Adrenal gland (tissue), 5 donors: Measurements from ENCODE around the gene SPAG16.

Experiments used
- POLR2A ChIP-seq, 2 donors: fragments of 450-650 bp; IDR thresholded peaks; one replicate each; pipeline ENCODE4 v1.6.1; 2017; ENCODE audit warnings: antibody characterized with exemption in 2 of 2, mild to moderate bottlenecking in 2 of 2, moderate library complexity in 1 of 2
- TF ChIP-seq, protein P1 (sequence below), 6 experiments: fragments of 450-650 bp in 4 of 6; fragments of 200-600 bp in 2 of 6; sonication (generic) in 1 of 6; IDR thresholded peaks; 1 replicate in 5 of 6; 2 replicates in 1 of 6; pipeline versions ENCODE4 v1.5.1 to v1.8.0; 2016 to 2021; ENCODE audit warnings: antibody characterized with exemption in 6 of 6, mild to moderate bottlenecking in 2 of 6, moderate library complexity in 1 of 6
- donor health status: DM: no; HTN: no; CAD: no.

DNA sequence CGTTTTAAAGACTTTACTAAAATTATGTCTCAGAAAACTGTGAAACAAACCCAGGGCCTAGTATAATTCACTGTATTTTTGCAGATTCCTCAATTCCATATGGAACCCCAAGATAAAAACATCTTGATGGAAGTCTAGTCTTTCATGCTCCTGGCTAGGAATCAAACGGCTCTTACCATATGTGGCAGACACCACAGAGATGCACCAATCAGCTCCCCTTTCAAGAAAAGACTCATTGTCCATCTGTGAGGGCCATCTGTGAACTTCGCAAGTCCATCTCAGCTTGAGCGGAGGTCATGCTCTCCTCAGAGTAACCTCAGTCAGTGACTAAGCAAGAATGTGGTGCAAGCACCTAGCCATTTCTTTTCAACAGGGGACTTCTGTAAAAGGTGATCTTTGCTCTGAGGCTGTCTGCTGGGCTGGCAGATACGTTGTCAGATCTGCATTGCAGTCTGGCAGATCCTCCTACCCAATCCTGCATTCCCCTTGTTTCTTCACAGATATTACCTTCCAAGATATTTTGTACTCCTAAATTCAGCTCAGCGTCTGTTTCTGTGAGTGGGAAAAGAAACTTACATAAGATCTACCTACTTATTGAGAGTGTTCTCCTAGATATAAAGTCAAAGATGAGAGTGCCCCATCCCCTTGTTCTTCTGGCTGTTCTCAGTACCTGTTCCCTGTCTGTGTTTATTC, 419.3 kb downstream of the SPAG16 start:
- TF ChIP-seq, protein P1, sequence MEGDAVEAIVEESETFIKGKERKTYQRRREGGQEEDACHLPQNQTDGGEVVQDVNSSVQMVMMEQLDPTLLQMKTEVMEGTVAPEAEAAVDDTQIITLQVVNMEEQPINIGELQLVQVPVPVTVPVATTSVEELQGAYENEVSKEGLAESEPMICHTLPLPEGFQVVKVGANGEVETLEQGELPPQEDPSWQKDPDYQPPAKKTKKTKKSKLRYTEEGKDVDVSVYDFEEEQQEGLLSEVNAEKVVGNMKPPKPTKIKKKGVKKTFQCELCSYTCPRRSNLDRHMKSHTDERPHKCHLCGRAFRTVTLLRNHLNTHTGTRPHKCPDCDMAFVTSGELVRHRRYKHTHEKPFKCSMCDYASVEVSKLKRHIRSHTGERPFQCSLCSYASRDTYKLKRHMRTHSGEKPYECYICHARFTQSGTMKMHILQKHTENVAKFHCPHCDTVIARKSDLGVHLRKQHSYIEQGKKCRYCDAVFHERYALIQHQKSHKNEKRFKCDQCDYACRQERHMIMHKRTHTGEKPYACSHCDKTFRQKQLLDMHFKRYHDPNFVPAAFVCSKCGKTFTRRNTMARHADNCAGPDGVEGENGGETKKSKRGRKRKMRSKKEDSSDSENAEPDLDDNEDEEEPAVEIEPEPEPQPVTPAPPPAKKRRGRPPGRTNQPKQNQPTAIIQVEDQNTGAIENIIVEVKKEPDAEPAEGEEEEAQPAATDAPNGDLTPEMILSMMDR (IDR thresholded peaks at IDR 0.05): no peak
- no peak for TF ChIP-seq POLR2A (IDR thresholded peaks at IDR 0.05)
